ENCODE measurements around the gene CHD5.

CHD5 gene

DNA sequence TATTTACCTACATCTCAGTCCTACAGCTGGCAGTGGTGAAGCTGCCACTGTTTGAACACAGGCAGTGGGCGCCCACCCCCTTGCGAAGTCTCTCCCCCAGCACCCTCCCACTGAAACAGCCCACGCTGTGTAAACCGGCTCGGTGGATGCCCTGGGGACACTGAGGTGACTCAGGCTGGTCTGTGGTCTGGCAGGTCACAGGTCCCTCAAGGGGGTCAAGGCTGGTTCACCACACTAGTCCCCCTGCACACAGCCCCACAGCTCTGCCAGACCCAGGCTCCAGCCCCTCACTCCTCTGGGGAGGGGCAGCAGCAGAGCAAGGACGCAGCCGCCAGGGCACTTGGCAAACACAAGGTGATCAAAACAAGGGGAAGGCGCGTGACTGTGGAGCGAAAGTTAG is 7.6 kb downstream of the CHD5 start:
- DNase-seq, result no peak

DNA sequence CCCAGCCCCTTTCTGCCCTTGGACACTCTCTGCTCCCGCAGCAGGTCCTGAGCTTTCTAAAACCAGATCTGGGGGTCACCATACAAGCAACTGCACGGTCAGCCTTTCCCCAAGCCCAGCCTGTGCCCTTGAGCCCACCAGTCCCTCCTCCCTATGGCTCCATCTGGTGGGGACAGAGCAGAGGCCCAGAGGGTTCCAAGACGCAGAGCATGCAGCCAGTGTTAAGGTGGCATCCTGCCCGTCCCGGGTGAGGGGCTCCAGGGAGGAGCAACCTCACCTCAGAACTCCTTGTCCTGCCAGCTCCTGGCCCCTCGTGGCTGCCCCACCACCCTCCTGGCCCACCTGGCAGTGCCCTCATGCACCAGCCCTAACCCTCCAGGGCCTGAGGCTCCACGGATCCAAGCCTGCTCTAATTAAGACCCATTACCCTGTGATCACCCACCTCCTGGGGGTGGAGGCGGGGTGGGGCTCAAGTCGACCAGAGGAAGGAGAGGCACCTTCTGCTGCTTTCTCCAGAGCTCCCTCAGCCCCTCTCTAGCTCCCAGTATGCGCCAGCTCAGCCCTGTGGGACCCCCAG is 8.5 kb downstream of the CHD5 start:
- DNase-seq, result peak in 1 of 2 donors; percentile 22

- DNase-seq, result peak; percentile 26 to 44
Observed at GRCh38 chr1:6170742-6171201, 9.3 kb downstream of the CHD5 start.

DNA sequence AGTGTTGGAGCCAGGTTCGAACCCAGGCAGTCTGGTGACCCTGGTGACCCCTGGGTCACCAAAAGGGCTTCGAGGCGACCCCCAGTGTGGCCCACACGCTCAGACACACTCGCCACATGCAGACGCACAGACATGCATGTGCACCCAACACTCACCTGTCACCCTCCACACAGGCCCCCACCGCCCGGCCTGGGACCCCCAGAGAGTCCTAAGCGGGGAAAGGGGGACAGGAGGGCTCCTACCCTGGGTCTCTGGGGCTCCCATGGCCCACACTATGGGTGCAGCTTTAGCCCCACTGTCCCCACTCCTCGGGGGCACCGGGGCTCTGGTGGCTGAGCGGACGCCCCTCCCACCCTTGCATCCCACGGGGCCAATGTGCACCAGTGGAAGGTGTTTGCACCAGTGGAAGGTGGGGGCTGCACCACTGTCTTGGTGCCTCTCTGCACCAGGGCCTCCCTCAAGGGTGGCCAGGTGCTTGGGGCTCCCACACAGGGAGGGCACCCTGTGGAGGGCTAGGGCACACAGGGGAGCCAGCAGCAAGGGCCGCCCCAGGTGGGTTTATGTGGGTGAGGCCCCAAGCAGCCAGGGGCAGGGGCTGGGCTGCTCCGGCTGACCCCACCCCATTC is 9.9 kb downstream of the CHD5 start:
- no peak for DNase-seq

- no peak for DNase-seq
Observed at GRCh38 chr1:6168947-6169586, 11.1 kb downstream of the CHD5 start.

- no peak for DNase-seq
Observed at GRCh38 chr1:6167391-6168303, 12.5 kb downstream of the CHD5 start.

- no peak for DNase-seq
Observed at GRCh38 chr1:6166655-6167390, 13.3 kb downstream of the CHD5 start.

GRCh38 chr1:6166221-6166620 is 13.9 kb downstream of the CHD5 start:
- DNase-seq, result no peak

DNA sequence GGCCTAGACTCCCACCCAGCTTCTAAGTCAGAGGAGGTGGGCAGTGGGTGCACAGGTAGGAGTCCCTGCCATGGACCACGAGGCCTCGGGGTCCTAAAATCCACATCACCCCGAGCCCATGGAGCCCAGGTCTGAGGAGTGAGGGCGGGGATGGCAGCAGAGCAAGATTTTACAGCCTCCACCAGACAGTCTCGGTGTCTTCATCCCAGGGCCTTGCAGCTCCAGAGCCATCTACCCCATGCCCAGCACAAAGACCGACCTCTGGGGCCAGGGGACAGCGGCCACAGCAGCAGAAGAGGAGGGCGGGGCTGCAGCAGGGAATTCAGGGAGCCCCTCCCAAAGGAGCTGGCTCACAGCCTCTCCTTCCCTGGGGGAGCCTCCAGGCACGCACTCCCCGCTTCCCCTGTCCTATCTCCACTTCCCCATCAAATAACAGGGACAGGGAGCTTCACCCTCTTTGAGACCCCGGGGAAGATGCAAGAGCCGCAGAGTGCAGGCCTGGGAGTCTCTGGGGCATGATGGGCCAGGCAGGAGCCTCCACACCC is 14.6 kb downstream of the CHD5 start:
- no peak for DNase-seq

- DNase-seq, result no peak
Observed at GRCh38 chr1:6165027-6165426, 15.1 kb downstream of the CHD5 start.

- no peak for DNase-seq
Observed at GRCh38 chr1:6163973-6164617, 16.0 kb downstream of the CHD5 start.

DNA sequence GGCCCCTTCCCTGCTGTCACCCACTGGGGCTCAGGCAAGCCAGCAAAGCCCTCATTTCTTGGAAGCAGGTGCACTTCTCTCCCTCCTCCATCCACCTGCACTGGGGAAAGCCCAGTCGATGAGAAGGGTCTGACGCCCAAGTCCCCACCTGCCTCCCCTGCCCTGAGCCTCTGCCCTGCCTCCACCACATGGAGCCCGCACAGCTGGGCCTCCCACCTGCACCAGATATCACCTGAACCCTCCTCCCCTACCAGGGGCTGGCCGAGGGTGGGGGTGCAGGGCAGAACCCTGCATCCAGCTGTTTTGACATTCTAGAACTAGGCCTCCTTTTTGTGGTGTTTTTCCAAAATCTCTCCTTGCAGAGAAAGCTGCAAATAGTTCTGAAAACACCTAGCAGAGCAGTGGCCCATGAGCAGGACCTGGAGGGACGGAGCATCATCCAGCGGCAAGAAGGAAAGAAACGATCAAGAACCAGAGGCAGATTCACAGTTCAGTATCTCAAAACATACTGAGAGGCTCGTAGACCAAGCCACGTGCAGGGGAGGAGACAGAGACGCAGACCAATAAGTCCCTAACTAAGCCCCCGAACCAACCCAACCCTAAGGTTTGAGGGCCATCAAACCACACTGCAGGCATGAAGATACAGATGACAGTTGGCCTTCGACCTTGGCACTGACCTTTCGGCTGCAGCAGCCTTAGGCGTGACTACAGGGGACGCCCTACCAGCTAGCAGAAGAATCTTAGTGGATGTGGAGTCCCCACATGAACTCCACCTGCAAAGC is 16.7 kb downstream of the CHD5 start:
- DNase-seq, result no peak

GRCh38 chr1:6162773-6163172 is 17.3 kb downstream of the CHD5 start:
- DNase-seq, result no peak

DNA sequence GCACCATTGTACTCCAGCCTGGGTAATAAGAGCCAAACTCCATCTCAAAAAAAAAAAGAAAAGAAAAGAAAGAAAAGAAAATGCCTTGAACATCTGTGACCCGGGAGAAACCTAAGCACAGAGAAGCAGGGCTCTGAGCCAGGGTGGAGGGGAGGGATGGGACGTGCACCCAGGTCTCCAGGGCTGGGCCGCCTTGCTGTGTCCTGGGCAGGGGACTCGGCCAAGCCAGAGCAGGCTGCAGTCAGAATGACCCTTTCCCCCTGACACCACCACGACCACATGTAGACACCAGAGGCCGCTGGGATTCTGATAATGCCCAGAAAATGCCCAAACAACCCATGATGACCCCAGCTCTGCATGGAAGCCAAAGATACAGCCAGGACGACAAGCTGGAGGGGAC is 17.8 kb downstream of the CHD5 start:
- no peak for DNase-seq

DNA sequence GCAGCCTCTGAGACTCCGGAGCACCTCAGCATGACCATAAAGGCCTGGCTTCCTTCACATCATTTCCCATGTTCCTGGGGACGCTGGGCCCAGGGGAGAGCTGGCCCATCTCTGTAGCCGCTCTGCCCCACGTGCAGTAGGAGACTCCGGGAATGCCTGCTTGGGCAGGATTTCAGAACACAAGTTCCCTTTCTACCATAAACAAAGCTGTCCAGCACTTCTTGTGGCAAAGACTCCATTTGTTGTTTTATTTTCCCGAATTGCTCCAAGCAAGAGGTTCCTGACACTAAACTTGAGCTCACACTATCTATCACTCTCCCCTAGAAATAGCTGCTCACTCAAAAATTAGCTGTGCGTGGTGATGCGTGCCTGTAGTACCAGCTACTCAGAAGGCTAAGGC is 21.9 kb downstream of the CHD5 start:
- DNase-seq, result no peak

DNA sequence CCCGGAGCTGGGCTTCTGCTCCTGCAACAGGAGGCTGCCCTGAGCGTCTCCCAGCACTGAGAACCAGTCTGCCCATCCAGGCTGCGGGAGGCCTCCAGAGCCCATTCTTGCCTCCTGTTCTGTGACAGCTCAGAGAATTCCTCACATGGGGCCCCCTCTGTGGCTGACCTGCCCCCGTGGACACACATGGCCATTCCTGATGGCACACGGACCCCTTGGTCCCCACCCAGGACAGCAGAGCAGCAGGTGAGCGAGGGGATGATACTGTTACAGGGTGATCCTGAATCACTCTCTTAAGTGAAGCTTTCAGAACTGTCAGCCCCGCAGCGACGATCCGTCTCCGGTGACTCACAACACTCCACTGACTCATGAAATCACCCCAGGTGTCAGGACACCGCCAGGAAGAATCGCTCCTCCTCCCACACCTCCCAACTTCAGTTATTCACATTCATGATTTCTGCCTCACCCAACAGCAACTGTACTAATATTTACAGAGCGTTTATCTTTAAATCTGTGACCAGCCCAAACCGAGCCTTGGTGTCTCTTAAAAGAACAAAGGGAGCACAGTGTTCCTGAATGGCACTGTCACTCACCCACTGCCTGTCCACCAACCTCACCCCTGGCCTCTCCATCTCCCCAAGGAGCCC is 22.5 kb downstream of the CHD5 start:
- no peak for DNase-seq

GRCh38 chr1:6157132-6157527 is 23.0 kb downstream of the CHD5 start:
- DNase-seq, result no peak

DNA sequence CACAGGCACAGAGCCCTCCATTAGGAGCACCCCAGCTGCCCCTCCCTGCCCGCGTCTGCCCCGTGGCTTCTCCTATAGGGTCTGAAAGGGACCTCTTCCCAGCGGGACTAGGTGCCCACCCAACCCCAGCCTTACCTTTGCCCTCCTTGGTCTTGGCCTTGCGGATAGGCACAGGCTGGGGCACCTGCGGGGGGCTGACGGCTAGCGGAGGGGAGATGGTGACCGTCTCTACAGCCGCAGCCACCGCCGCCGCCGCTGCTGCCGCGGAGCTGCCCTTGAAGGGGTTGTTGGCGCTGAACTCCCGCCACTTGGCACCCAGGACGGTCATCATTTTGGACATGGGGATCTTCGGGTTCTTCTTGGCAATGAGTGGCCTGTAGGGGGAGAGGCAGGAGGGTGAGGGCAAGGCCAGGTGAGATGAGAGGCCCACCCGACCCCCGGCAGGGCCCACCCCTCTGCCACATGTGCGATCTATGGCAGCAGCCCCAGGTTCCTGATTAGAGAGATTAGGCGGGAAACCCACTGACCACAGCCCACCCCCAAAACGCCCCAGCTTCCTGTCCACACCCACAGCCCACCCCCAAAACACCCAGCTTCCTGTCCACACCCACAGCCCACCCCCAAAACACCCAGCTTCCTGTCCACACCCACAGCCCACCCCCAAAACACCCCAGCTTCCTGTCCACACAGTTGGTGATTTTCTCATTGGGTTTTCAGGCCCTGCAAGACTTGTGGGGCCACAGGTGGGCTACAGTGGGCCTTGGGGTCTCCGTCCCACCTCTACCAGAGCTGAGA is 25.4 kb downstream of the CHD5 start:
- DNase-seq, result no peak

- DNase-seq, result no peak
Observed at GRCh38 chr1:6152882-6153281, 27.2 kb downstream of the CHD5 start.

All from inflammatory macrophage (primary cell).